NCI-H146 treated with DMSO at 0.1 percent for 48 hours (cell line): ENCODE results near the gene ARID1B.
A peak's percentile ranks its signal among the peaks of the same experiment; 100 is the strongest.

Experiments used
- DNase-seq: peaks from one replicate; lab custom pipeline; 2025; ENCODE audit not compliant: unreplicated experiment; lab: John Stamatoyannopoulos, UW

ARID1B gene

DNA sequence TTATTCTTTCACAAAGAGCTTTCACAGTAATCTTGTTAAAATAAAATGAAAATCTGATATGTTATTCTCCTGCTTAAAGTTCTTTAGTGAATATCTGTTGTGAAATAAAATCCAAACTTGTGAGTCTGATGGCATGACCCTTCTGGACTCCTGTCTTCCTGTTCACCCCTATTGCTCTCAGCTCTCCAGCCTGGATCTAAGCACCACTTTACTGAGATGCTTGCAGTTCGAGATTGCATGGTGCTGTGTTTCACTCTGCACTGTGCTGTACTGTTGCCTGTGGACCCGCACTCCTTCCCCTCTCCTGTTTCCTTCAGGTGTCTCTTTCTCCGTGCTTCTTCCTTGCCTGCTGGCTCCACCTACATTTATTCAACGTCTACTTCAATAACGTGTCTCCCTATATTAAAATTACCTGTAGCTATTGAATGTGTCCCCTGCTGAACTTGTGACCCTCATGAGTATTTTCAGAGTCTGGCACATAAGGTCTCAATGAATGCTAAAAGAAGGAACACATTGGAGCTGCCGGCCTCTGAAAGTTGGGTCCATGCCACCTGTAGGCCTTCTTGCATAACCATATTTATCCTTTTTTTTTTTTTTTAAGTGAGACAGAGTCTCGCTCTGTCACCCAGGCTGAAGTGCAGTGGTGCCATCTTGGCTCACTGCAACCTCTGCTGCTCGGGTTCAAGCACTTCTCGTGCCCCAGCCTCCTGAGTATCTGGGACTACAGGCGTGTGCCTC, 100.1 kb downstream of the ARID1B start:
- no peak for DNase-seq

DNA sequence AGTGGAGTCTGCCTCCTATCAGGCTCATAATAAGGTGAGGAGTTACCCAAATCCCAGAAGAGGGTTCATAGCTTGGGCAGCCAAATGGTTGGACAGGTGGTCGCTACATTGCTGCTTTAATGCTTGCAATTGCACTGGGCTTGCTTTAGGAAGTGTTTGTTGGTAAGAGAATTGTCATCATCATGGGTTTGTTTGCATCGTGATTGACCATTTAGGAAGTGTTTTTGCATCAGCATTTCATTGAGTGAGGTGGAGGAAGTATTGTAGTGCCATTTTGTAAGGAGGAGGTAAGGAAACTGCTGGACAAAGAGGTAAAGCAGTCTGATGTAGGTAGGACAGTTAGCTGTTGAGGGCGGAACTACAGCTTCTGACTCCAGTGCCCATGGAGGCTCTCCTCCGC, 101.5 kb downstream of the ARID1B start:
- no peak for DNase-seq

DNA sequence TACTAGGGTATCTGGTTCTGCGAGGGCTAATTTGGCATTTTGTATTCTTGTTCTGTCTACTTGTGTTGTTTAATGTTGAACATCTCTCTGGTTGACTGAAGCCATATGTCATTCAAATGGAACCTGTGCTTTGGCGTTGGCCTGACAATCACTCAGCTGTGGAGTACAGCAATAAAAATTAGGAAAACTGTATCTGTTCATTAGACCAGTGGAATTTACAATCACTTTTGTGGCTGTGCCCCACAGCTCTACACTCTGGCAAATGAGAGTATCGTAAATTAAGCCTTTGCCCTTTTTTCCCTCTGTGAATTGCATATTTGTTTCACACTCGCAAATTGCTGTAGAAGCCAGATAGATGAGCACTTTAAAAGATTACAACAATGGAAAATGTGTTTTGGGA, 102.0 kb downstream of the ARID1B start:
- no peak for DNase-seq

DNA sequence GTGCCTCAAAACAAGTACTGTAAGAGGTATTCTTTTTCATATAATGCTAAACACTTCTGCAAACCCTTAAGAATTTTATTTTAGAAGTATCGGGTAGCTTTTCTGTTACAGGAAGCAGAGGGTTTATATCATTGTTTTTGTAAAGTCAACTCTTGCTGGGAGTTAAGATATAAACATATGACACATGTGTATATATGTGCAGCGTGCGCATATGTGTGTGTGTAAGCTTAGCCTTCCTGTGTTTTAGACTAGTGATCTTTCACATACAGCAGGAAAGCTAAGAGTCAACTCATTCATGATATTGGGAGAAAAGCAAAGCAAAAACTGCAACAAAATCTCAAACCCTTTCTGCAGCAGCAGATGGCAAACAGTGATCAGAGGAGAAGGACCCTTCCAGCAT, 102.4 kb downstream of the ARID1B start:
- DNase-seq, result no peak

DNA sequence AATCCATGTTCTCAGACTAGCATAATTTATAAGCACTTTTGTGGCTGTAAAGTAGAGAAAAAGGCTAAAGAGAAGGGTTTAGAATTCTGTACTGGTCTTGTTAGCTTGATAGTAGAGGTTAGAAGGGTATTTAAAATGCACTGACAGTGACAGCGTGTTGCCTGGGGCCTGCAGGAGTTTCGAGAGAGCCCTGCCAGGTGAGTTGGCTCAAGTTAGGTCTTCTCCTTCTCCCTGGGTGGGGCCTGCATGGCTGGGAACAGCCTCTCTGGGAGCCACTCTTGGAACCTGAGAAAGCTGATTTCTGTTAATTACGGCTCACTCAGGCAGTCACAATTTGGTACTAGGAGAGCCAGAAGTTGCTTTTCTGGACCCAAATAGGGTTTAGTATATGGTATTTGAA, 103.7 kb downstream of the ARID1B start:
- DNase-seq, result no peak

DNA sequence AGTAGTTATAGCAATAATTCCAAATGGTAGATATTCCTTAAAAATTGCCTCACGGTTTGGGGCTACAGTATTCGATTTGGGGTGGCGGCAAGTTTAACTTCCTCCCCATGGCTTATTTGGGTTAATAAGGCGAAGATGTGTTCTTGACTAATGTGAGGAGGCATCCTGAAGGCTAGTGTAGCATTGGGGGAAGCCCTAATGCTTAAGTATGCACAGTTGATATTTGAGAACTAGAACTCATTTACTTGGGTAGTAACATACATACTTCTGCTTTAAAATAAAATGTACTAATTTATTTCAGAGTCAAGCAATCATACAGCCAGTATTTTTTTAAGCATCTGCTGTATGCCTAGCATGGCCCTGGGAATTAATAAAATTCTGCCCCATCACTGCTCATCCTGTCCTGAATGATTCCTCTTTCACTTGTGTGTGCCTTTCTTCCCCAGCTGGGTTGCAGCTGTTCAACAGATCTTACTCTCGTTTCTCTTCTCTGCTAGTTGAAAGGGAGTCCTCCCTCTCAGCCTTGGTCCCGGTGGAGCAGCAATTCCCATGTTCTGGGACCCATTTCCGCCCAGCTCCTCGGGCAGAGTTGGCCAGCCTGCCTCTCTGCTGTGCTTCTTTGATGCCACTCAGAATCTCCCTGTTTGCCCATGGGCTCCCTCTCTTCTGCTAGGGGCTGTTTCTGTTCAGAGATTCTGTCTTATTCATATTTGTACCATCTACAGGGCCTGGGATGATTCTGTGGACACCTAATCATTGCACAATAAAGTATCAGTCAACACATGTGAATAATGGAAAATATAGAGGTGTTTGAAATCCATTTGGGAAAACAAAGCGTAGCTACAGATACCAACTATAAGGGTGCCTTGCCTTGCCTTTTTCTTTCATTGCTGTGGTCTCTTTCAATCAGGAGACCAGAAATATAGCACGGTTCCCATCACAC, 104.8 kb downstream of the ARID1B start:
- DNase-seq, result no peak

DNA sequence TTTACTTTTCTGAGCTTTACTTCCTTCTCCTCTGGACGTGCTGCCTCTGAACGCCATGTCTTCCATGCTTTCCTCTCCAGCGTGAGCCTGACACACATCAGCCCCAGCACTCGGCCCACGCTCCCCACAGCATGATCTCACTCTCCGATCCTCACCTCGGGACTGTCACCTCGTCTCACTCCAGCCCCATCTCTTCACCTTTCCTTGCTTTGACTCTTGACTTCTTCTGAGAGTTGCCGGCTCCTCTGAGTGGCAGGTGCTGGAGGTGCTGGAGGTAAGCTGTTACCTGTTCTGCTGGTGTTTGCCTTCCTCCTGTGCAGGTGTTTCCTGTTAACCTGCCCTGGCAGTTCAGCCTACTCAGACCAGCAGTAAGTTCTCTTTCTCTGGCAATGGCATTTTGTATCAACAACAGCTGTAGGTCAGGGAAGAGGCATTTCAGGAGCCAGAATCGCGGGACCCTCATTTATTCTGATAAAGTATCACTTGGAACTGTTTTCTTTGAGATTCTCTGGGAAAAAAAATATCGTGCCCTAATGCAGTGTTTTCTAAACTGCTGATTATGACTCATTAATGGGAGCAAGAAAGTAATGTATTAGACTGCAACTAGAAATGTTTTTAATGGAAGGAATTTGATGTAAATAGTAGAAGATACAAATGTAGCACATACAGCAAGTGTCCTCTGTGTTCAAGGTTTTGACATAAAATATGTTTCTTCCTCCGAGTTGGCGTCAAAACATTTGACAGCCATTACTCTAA, 106.5 kb downstream of the ARID1B start:
- peak; percentile 92 for DNase-seq

DNA sequence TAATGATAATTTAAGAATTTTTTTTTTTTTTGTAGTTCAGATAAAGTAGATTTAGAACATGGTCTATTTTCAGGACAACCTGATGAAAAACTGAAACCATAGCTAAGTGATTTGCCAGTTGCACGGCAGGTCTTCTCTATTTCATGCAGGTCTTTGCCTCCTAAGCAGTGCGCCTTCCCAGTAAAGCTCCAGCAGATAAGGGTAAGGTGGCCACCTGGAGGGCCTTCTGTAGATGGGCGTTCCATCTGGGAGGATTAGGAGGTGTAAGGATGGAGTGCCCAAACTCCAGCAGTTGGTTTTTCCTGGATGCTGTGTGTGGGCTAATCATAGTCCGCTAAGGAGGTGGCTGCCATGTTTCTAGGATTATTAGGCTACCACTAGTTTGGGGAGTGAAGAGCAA, 107.1 kb downstream of the ARID1B start:
- DNase-seq, result peak; percentile 69

DNA sequence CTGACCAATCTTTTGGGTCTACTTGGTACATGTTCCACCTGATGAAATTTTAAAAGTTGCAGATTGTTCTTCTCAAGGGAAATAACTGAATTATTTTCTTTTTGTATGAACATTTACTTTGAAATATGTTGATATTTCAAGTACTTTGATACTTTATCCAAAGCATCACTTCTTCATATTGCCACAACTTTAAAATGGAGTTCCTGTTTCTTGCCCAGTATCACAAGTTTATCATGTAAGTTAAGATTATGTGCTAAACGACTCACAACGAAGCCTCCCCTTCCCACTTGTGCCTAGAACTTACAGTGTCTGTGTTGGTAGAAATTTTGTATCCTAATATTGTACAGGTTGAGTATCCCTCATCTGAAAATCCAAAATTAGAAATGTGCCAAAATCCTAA, 108.4 kb downstream of the ARID1B start:
- DNase-seq, result no peak

DNA sequence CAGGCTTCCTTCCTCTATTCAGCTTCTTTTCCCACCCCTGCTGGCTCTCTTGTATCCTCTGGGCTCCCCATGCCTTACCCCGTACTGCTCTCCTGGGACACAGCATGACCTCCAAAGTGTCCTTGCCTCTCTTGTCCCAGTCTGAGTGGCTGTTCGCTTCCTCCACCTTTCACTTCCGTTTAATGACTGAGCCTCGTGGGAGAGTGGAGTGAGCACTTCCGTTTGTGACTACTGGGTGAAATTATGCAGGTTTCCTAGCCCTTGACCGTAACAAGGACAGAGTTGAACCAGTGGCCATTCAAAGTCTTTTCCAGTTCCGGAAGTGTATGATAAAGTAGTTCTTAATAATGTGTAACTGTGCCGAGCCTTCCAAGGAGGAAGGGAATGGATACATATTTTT, 109.2 kb downstream of the ARID1B start:
- DNase-seq, result no peak

DNA sequence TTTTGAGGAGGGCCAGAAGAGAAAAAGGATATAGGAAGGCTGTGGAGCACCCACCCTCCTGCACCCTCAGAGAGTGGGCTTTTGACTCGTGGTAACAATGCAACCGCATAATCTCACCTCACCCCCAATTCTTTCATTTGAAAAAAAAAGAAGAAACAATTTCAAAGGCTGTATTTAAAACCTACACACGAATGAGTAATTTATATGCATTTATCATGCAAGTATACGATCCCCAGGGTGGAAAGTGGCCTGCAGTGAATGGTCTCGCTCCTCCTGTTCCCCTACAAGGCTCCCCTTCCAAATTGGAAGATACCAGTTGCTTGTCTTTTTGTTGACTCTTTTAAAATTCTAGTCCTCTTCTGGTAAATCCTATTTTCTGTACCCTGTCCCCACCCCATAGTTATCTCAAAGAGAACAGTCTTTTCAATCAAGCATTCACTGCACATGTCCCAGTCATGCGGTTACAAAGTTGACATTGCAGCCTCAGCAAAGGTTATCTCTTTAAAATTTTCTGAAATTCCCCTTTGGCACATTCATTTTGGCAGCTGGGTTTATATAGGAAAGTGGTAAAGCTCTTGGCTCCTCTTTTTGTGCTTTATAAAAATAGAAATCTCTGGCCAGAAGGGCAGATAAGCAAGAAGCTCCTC, 110.6 kb downstream of the ARID1B start:
- DNase-seq, result no peak

DNA sequence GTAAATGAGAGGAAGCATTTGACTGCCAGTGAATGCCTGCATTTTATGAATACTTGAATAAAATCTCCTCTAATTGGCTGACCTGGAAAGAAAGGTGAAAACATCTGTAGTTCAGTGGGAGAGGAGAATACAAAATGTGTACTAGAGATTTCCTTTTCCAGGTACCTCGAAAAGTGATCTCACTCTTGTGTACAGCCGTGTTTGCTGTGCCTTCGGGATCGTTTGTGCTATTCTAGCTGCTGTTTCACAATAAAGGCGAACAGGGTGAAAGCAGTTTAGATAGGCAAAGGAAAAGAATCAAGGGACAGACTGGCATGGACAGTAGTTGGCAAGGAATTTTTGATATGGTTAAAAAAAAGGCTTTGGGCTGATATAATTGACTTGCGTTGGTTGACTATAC, 112.3 kb downstream of the ARID1B start:
- no peak for DNase-seq

DNA sequence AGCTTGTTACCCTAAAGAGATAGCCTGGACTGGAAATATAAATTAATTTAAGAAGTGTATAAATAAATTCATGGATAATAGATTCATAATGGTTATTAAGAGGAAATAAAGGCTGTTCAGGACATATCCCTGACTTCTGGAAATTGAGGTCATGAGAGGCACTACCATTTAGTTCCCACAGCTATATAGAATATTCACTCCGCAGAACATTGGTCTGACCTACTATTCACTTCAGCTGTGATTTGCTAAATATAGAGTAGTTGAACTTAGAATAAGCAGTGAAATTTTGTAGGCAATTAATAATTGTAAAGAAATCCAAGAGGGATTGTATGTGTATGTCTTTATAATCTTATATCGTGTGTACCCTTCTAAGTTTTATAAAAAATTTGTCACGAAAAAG, 112.8 kb downstream of the ARID1B start:
- no peak for DNase-seq

DNA sequence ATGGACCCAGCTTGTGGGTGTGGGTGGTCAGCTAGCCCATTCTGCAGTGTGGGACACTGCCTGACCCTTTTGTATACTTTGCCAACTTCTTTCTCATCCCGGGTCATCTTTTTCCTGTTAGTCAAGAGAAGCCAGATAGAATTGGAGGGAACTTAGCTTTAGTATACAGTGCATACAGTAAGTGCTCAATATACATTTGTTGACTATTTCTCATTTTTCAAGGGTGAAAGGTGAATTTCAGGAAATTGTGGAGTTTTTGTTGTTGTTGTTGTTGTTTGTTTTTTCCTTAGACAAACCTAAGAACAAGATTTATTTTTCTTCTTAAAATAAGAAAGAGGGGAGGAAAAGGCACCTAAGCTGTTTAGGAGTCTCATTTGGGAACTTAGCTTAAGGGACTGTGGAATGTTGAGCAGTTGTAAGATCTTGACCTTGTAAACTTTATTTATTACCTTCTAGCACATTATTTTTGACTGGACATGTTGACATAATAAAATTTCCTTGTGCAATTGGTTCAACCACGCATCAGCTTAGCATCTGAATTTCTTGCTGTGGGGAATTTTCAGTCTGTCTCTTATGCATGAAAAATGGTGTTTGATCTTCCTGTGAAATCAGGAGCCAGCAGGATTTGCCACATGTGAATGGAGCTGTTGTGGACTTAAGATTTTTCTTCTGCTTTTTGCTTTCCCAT, 113.6 kb downstream of the ARID1B start:
- no peak for DNase-seq

DNA sequence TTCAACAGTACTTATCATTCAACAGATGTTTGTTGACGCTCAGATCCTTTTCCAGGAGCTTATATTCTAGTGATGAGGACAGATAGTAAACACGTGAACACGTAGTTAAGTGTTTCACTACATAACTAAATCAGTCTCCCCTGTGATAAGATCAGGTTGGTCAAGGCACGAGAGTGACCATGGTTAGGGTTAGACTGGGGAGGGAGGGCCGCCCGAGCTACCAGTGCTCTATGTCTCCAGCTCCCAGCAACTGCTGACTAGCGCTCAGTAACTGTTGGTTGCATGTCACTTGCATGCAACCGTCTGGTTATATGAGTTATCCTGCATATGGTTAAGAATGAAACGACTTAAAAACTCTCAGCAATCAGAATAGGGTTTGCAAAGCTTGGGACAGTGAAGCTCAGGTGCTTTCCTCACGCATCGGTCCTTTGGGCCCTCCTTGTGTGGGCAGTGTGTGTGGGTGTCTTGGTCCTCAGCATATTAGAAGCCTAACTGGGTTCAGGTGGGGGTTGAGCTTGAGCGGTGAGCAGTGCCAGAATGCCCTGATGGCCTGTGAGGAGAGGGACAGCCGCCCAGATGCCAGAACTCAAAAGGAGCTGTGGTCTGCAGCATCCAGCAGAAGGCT, 120.8 kb downstream of the ARID1B start:
- no peak for DNase-seq

DNA sequence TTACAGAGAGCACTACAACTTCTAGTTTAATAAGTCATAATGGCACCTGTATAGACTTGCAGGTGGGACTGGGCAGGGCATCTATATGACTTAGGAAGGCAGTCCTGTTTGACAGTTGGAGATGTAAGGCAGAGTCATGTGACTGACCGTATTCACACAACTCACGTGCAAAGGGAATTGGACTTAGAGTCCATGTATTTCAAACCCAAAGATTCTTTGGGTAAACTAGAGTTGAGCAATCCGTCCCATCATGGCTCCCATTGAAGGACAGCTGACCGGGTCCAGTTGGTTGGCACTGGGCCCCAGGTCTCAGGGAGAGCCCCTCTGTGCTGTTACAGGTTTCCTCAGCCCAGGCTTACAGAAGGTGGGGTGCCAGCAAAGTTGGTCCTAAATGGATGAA, 121.9 kb downstream of the ARID1B start:
- no peak for DNase-seq

DNA sequence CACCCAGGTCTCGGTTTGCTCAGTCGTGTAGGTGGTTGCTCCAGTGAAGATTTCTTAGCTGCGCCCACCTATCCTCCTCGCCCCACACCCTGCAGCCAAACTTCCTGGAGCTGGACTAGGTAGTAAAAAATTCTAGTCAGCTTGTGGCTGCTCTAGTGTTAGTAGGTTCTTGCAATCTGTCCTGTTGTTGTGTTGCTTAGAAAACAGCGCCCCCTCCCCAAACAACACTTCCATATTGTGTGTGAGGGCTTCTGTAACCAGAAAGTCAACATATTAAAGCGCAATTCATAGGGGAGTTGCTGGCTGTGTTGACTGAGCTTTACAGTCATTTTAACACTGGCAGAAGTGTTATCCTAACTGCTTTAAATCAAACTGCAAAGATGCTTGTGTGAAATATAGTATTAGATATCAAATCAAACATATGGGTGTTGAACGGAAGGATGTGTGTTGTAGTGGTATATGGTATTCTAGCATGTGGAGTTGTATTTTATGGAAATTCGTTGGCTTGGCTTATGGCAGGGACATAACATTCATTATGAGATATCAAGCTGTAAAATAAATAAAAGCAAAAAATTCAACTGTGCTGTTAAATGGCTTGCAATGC, 122.5 kb downstream of the ARID1B start:
- no peak for DNase-seq

DNA sequence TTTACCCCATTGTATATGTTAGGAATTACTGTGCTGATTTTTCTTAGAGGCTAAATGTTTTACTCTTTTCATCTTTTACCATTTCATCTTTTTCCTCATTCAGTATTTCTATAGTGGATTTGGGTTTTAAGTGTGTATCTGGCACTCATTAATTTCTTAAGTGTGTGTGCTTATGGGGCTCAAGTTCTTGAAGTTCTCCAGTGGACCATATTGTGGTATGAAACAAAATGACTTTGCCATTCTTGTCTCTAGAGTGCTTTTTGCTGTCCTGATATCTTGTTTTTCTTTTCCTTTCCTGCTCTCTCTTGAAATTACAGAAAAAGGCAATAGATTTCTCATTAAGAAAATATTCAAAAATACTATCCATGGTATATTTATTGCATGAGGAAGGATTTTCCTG, 123.1 kb downstream of the ARID1B start:
- DNase-seq, result no peak

DNA sequence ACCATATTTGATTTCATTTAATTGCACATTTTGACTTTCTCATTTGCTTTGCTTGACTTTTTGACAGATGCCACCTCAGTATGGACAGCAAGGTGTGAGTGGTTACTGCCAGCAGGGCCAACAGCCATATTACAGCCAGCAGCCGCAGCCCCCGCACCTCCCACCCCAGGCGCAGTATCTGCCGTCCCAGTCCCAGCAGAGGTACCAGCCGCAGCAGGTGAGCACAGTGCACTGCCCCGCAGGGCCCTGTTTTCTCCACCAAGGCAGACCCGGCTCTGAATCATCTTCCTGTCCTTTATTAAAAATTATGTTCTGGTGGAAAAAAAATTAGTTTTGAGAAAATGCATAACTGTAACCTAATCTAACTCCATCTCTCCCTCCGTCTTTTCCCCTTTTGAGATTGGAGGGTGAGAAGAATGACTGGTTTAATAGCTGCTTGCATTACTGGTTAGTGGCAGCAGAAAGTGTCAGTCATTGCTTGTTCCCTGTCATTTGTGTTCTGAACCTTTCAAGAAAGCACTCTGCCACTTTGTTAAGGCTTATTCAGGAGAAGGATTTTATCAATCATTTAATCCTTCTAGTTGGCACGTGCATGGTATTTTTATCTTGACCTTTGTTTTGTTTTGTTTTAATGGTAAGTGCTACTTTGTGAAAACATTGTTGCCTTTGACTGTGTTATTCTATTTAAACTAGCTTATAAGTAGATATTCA, 124.3 kb downstream of the ARID1B start:
- no peak for DNase-seq
